H1 (cell line): ENCODE results near the gene TBC1D23. TPM values are rescaled to one million over a fixed set of nuclear protein-coding genes. Genes with fewer than 3 reads are reported as not detected.

Source experiments
- CTCF ChIA-PET: fragments of 300-600 bp; sonication (Branson Sonifier 250); formaldehyde crosslinking; loops from one replicate; lab custom pipeline; 2021; ENCODE audit not compliant: partially characterized antibody; lab: Charles Lee
- POLR2A ChIA-PET: fragments of 300-600 bp; sonication (Branson Sonifier 250); formaldehyde crosslinking; loops from one replicate; lab custom pipeline; 2021; ENCODE audit warnings: inconsistent platforms; ENCODE audit not compliant: partially characterized antibody; lab: Charles Lee
- DNase-seq, 2 experiments: peaks; one replicate each; pipeline versions ENCODE4 v3.0.0 to v3.0.0-alpha.2; 2010 to 2022; ENCODE audit warnings: low spot score in 2 of 2, low read depth in 1 of 2, mixed read lengths in 1 of 2
- FAIRE-seq: peaks from 2 replicates; lab custom pipeline; 2011; peaks lifted over from hg19 to GRCh38; lab: Jason Lieb, UNC
- H2AFZ ChIP-seq: 2 replicates; pipeline ENCODE4 v1.8.1; 2012; ENCODE audit warnings: low read length, inconsistent platforms
- H2AK5ac ChIP-seq: 2 replicates; pipeline ENCODE4 v1.6.1; 2013; ENCODE audit warnings: low read depth, low read length
- H2BK120ac ChIP-seq: replicated peaks from 2 replicates; pipeline ENCODE3; 2013; ENCODE audit warnings: low read depth, low read length, inconsistent platforms
- H2BK12ac ChIP-seq: 2 replicates; pipeline ENCODE4 v1.6.1; 2013; ENCODE audit warnings: low read depth, low read length
- H2BK15ac ChIP-seq: 2 replicates; pipeline ENCODE4 v1.6.1; 2013; ENCODE audit warnings: low read length
- H2BK20ac ChIP-seq: 2 replicates; pipeline ENCODE4 v1.6.1; 2013; ENCODE audit warnings: low read length
- H2BK5ac ChIP-seq: 2 replicates; pipeline ENCODE4 v1.6.1; 2013; ENCODE audit warnings: low read depth, low read length
- H3K14ac ChIP-seq: 2 replicates; pipeline ENCODE4 v1.6.1; 2013; ENCODE audit warnings: inconsistent platforms; ENCODE audit not compliant: insufficient read length
- H3K18ac ChIP-seq: 2 replicates; pipeline ENCODE4 v1.6.1; 2013; ENCODE audit warnings: low read length; ENCODE audit errors: extremely low read depth
- H3K23ac ChIP-seq: 2 replicates; pipeline ENCODE4 v1.6.1; 2013; ENCODE audit warnings: inconsistent platforms; ENCODE audit not compliant: insufficient read length
- H3K23me2 ChIP-seq: 2 replicates; pipeline ENCODE4 v1.6.1; 2013; ENCODE audit warnings: low read depth, low read length
- H3K27ac ChIP-seq: 2 replicates; pipeline ENCODE4 v1.6.1; 2011; ENCODE audit warnings: low read depth, low read length, inconsistent platforms
- H3K27me3 ChIP-seq, 4 experiments: replicated peaks in 1 of 4; 1 replicate in 1 of 4; 2 replicates in 3 of 4; pipeline versions ENCODE4 v1.6.1 to v1.8.1; 2011 to 2013; ENCODE audit warnings: low read length in 3 of 4, mild to moderate bottlenecking in 3 of 4, inconsistent platforms in 2 of 4, mixed read lengths in 2 of 4, moderate library complexity in 1 of 4; ENCODE audit not compliant: control insufficient read depth in 3 of 4, insufficient read depth in 3 of 4; ENCODE audit errors: extremely low read depth in 1 of 4
- H3K36me3 ChIP-seq, 4 experiments: 2 replicates each; pipeline versions ENCODE4 v1.6.1 to v1.8.1; 2011 to 2013; ENCODE audit warnings: mild to moderate bottlenecking in 4 of 4, low read length in 3 of 4, moderate library complexity in 2 of 4, control low read depth in 1 of 4, inconsistent platforms in 1 of 4; ENCODE audit not compliant: insufficient read depth in 4 of 4, control insufficient read depth in 2 of 4
- H3K4ac ChIP-seq: replicated peaks from 2 replicates; pipeline ENCODE3; 2013; ENCODE audit warnings: low read length, low read depth, mixed read lengths, inconsistent platforms; ENCODE audit not compliant: insufficient read length
- H3K4me1 ChIP-seq, 4 experiments: replicated peaks in 1 of 4; 1 replicate in 1 of 4; 2 replicates in 3 of 4; pipeline versions ENCODE4 v1.6.1 to v1.8.1; 2011 to 2013; ENCODE audit warnings: low read length in 3 of 4, inconsistent platforms in 2 of 4, mixed read lengths in 1 of 4; ENCODE audit not compliant: insufficient read depth in 4 of 4, control insufficient read depth in 3 of 4
- H3K4me2 ChIP-seq, 2 experiments: 2 replicates each; pipeline versions ENCODE4 v1.6.1 to v1.8.1; 2011 to 2013; ENCODE audit warnings: low read depth in 2 of 2, low read length in 2 of 2, control low read depth in 1 of 2, inconsistent platforms in 1 of 2, mild to moderate bottlenecking in 1 of 2; ENCODE audit not compliant: insufficient read depth in 1 of 2
- H3K4me3 ChIP-seq, 4 experiments: fragments of 200-600, 300-600 bp in 1 of 4; sonication (generic), shearing (Covaris generic), sonication (Bioruptor Twin) in 1 of 4; 2 replicates each; pipeline versions ENCODE4 v1.5.1 to v1.8.1; 2011 to 2016; ENCODE audit warnings: low read length in 4 of 4, low read depth in 3 of 4, control low read depth in 2 of 4, inconsistent platforms in 2 of 4, mild to moderate bottlenecking in 2 of 4, mixed read lengths in 1 of 4, moderate library complexity in 1 of 4; ENCODE audit not compliant: insufficient read depth in 2 of 4; ENCODE audit errors: extremely low read depth in 1 of 4
- H3K56ac ChIP-seq: replicated peaks from 2 replicates; pipeline ENCODE3; 2013; ENCODE audit warnings: low read depth, mild to moderate bottlenecking, mixed read lengths, low read length, inconsistent platforms; ENCODE audit not compliant: insufficient read length
- H3K79me1 ChIP-seq: 2 replicates; pipeline ENCODE4 v1.6.1; 2013; ENCODE audit warnings: low read depth, low read length, control low read depth
- H3K79me2 ChIP-seq, 2 experiments: 2 replicates each; pipeline versions ENCODE4 v1.6.1 to v1.8.1; 2012 to 2013; ENCODE audit warnings: low read length in 2 of 2, mild to moderate bottlenecking in 2 of 2, inconsistent platforms in 1 of 2; ENCODE audit not compliant: insufficient read depth in 2 of 2, control insufficient read depth in 1 of 2
- H3K9ac ChIP-seq, 4 experiments: replicated peaks in 1 of 4; 1 replicate in 1 of 4; 2 replicates in 3 of 4; pipeline versions ENCODE4 v1.6.1 to v1.8.1; 2011 to 2013; ENCODE audit warnings: low read depth in 3 of 4, low read length in 3 of 4, control low read depth in 2 of 4, mild to moderate bottlenecking in 2 of 4, moderate library complexity in 2 of 4, inconsistent platforms in 1 of 4; ENCODE audit errors: extremely low read depth in 1 of 4
- H3K9me3 ChIP-seq, 2 experiments: 2 replicates each; pipeline versions ENCODE4 v1.6.1 to v1.8.1; 2012 to 2013; ENCODE audit warnings: mild to moderate bottlenecking in 2 of 2, moderate library complexity in 2 of 2, control low read depth in 1 of 2, inconsistent platforms in 1 of 2, low read depth in 1 of 2, low read length in 1 of 2, mixed read lengths in 1 of 2; ENCODE audit not compliant: insufficient read depth in 2 of 2
- H4K20me1 ChIP-seq, 2 experiments: replicated peaks in 1 of 2; 2 replicates each; pipeline versions ENCODE3 to v1.8.1; 2011 to 2013; ENCODE audit warnings: inconsistent platforms in 2 of 2, low read length in 2 of 2, mild to moderate bottlenecking in 1 of 2; ENCODE audit not compliant: insufficient read depth in 2 of 2, control insufficient read depth in 1 of 2
- H4K5ac ChIP-seq: 2 replicates; pipeline ENCODE4 v1.6.1; 2013; ENCODE audit warnings: low read length, low read depth, mixed read lengths, inconsistent platforms; ENCODE audit not compliant: insufficient read length
- H4K8ac ChIP-seq: 2 replicates; pipeline ENCODE4 v1.8.0; 2013; ENCODE audit warnings: mild to moderate bottlenecking, moderate library complexity, low read length, inconsistent platforms; ENCODE audit not compliant: insufficient read depth; ENCODE audit errors: extremely low read depth
- H4K91ac ChIP-seq: replicated peaks from 2 replicates; pipeline ENCODE3; 2013; ENCODE audit warnings: low read length, mixed read lengths, inconsistent platforms; ENCODE audit not compliant: insufficient read length
- CBX8 ChIP-seq: fragments of 300-800, 300-1000 bp; sonication (generic); IDR thresholded peaks from 2 replicates; pipeline ENCODE4 v1.7.1; 2016; ENCODE audit warnings: low read depth, low read length, borderline replicate concordance
- GABPA ChIP-seq: IDR thresholded peaks from 2 replicates; pipeline ENCODE4 v1.6.1; 2011; ENCODE audit warnings: mild to moderate bottlenecking, low read length, moderate library complexity, borderline replicate concordance; ENCODE audit not compliant: insufficient read depth
- HDAC2 ChIP-seq, 2 experiments: fragments of 300-600 bp in 1 of 2; sonication (generic) in 1 of 2; IDR thresholded peaks; 2 replicates each; pipeline ENCODE4 v1.6.1; 2011 to 2012; ENCODE audit warnings: low read depth in 2 of 2, low read length in 2 of 2, mild to moderate bottlenecking in 2 of 2, moderate library complexity in 2 of 2, borderline replicate concordance in 1 of 2, inconsistent platforms in 1 of 2
- MAFK ChIP-seq: IDR thresholded peaks from 2 replicates; pipeline ENCODE4 v1.6.1; 2012; ENCODE audit warnings: low read depth, mild to moderate bottlenecking, improper control_type of control experiment, low read length
- RAD21 ChIP-seq, 2 experiments: IDR thresholded peaks in 1 of 2; conservative IDR thresholded peaks in 1 of 2; 2 replicates each; pipeline ENCODE4 v1.6.1; 2011; ENCODE audit warnings: low read depth in 2 of 2, low read length in 2 of 2, improper control_type of control experiment in 1 of 2, inconsistent platforms in 1 of 2, mild to moderate bottlenecking in 1 of 2, moderate library complexity in 1 of 2
- RBBP5 ChIP-seq: IDR thresholded peaks from 2 replicates; pipeline ENCODE4 v1.7.1; 2012; ENCODE audit warnings: low read depth, mild to moderate bottlenecking, inconsistent platforms, low read length, moderate library complexity, borderline replicate concordance
- WGBS, 2 experiments: shearing (Covaris generic) in 1 of 2; methylation state at CpG; one replicate each; pipeline versions ENCODE4 v1.1.6 to v1.1.7; 2013 to 2015; ENCODE audit warnings: low lambda C conversion rate in 2 of 2, mixed read lengths in 2 of 2, inconsistent platforms in 1 of 2, low coverage in 1 of 2, missing lambda C conversion rate in 1 of 2; ENCODE audit not compliant: insufficient replicate concordance in 2 of 2, insufficient coverage in 1 of 2, insufficient read length in 1 of 2; ENCODE audit errors: extremely low coverage in 1 of 2, missing lambda C conversion rate in 1 of 2; 5-methylcytosine and 5-hydroxymethylcytosine counted together
- long read RNA-seq, 2 experiments: library from RNA in 1 of 2; library from capped mRNA in 1 of 2; stranded (forward); transcript quantifications; one replicate each; pipeline ENCODE4 v2.0.0, GENCODE V29; 2021; ENCODE audit warnings: inconsistent platforms in 1 of 2
- polyA minus RNA-seq, 3 experiments: library from RNA; depleted of rRNA, polyadenylated mRNA; stranded (reverse); fragments of >200 nt; gene quantifications; 1 replicate in 2 of 3; 2 replicates in 1 of 3; pipeline ENCODE4 v1.2.3, GENCODE V29; 2011
- polyA plus RNA-seq, 7 experiments: library from polyadenylated mRNA; depleted of rRNA in 3 of 7; stranded (reverse) in 5 of 7; unstranded in 2 of 7; fragments of >200 nt in 5 of 7; fragments of 200-250 nt in 2 of 7; gene quantifications; 1 replicate in 5 of 7; 2 replicates in 1 of 7; 4 replicates in 1 of 7; pipeline versions ENCODE4 v1.2.1 to v1.2.3, GENCODE V29; 2011 to 2013; ENCODE audit warnings: missing spikeins in 2 of 7, mixed read lengths in 2 of 7
- total RNA-seq: library from RNA; stranded (reverse); fragmentation: NEBNext Ultra II Directional; extraction: Animal tissue kit (Norgen Biotek cat#: 25700); gene quantifications from 2 replicates; pipeline ENCODE4 v1.2.1, GENCODE V29; 2021

TBC1D23 gene
- total RNA-seq (24.7 and 29.3 TPM in 2 replicates), polyA plus RNA-seq (2011; rRNA removed) (4.3 and 6.4 TPM in 2 replicates), polyA minus RNA-seq (2011; rRNA and poly(A)+ RNA removed) (19.7 and 30.9 TPM in 2 replicates)
- polyA plus RNA-seq (2011; cell fraction: cytosol; rRNA removed) = 9.3 TPM
- 2.3 TPM for polyA plus RNA-seq (2011; cell fraction: nucleus; rRNA removed)
- 7.1 to 15.5 TPM (median 9.7 TPM) in 4 replicates for polyA plus RNA-seq (2012, experiment 1 of 2)
- 1.2 TPM for polyA plus RNA-seq (2012, experiment 2 of 2)
- polyA plus RNA-seq (2013, experiment 1 of 2) = 9.6 TPM
- 11.3 TPM for polyA plus RNA-seq (2013, experiment 2 of 2)
- polyA minus RNA-seq (2011; cell fraction: cytosol; rRNA and poly(A)+ RNA removed) = 9.7 TPM
- 10.2 TPM for polyA minus RNA-seq (2011; cell fraction: nucleus; rRNA and poly(A)+ RNA removed)
- long read RNA-seq, experiment 1, partial matches to known transcripts = 5 of 24 reads
- long read RNA-seq, experiment 1, other reads (novel, unspliced or antisense) = 12 of 24 reads
- long read RNA-seq, experiment 2, transcript TBC1D23-201 (18 exons, 3,656 nt) = major isoform, 10 of 17 reads
- long read RNA-seq, experiment 2, partial matches to known transcripts = 0 of 17 reads
- long read RNA-seq, experiment 2, other reads (novel, unspliced or antisense) = 5 of 17 reads

DNA sequence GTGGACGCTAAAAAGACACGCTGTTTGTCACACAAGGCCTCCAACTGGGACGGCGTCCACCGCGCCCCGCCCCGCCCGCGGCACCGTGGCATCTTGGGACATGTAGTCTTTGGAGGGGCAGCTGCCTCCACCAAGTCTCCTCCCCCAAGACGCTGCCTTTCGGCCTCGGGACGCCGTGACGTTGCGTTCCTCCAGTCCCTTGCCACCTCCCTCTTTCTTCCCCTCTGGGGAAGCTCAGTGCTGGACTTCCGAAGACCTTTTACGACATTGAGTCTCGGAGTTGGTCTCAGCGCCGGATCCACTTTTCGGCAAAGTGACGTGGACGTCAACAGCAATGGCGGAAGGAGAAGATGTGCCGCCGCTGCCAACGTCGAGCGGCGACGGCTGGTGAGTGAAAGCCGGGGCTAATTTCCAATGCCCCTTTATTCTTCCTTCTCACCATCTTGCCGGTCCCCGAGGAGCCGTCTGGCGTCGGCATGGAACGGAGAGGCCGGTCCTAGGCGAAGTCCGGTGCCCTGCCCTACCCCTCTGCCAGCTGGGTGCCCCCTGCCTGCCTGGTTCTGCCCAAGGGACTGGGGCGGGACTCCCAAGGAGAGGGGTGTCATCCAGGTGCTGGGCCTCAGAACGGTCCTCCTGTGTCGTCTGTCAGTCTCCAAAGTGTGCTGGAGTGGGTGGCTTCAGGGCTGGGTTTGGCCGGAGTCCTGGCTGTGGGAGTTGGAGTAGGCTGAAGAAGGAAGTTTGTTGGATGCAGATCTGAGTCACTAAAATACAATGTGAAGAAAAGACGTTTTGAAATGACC, at the start of gene TBC1D23:
TBC1D23 (plus strand) TSS at position 308 of the 800 bp plus-strand sequence; CDS start at position 335, 27 bp downstream.
- H3K14ac ChIP-seq = no peak within 1 kb of the TSS
- DNase-seq = peak; percentile 96 to 98
- H3K4ac ChIP-seq = peak within 1 kb of the TSS; percentile 28
- H3K9ac ChIP-seq = peak within 1 kb of the TSS; percentile 75 to 85 (median 80); a peak in 6 of 7 replicates
- 0 out of 2 replicates have a peak, but pooled peaks cover 3% of the 10 kb centered on the region for H3K79me1 ChIP-seq
- H2BK20ac ChIP-seq = no peak within 1 kb of the TSS
- H3K23me2 ChIP-seq = peaks cover 5% of the 10 kb centered on the region
- FAIRE-seq = peak; percentile 98
- H4K20me1 ChIP-seq = no peaks in the 10 kb centered on the region
- POLR2A ChIA-PET = interaction anchor here (0.6 to 1.4 kb wide), 11 partner anchors 9 to 443 kb away, joined by 3 to 10 read pairs (median 3); partner anchors contain the start of gene CMSS1
- peak within 1 kb of the TSS; percentile 60; the same call in 1 of the 2 replicates for H4K8ac ChIP-seq
- H3K18ac ChIP-seq = no peak within 1 kb of the TSS
- H3K56ac ChIP-seq = peak within 1 kb of the TSS; percentile 67
- H2BK5ac ChIP-seq = 0 out of 2 replicates have a peak within 1 kb of the TSS, but pooled peaks have one; percentile 28
- peak within 1 kb of the TSS; percentile 38; the same call in 1 of the 2 replicates for H3K27ac ChIP-seq
- peaks cover 0 to 34% of the 10 kb centered on the region in 2 experiments; a peak in 3 of 4 replicates for H3K79me2 ChIP-seq
- H3K4me3 ChIP-seq = peak within 1 kb of the TSS; percentile 52 to 98 (median 89)
- CTCF ChIA-PET = interaction anchor here (0.7 to 2.2 kb wide), 9 partner anchors 9 to 556 kb away, joined by 3 to 6 read pairs (median 4); no protein-coding TSS in a partner anchor
- H4K91ac ChIP-seq = no peak within 1 kb of the TSS
- H3K4me1 ChIP-seq = peaks cover 0 to 4% (median 2%) of the 10 kb centered on the region in 4 experiments; a peak in 3 of 7 replicates
- H2BK120ac ChIP-seq = no peak within 1 kb of the TSS
- 1% methylated on average over 49 of the region's 49 CpGs; no CpG with 5 or more reads in 1 of the 2 experiments for WGBS, 2 experiments
- peak within 1 kb of the TSS; percentile 83 to 85 for H3K4me2 ChIP-seq
- no peaks in the 10 kb centered on the region for H3K27me3 ChIP-seq
- H2BK15ac ChIP-seq = no peak within 1 kb of the TSS
- H2AFZ ChIP-seq = peak within 1 kb of the TSS; percentile 83
- H2AK5ac ChIP-seq = no peak within 1 kb of the TSS
- H3K36me3 ChIP-seq = no peaks in the 10 kb centered on the region
- no peak within 1 kb of the TSS for H4K5ac ChIP-seq
- H2BK12ac ChIP-seq = no peak within 1 kb of the TSS; the same call in 1 of the 2 replicates
- H3K9me3 ChIP-seq = no peaks in the 10 kb centered on the region
- H3K23ac ChIP-seq = no peak within 1 kb of the TSS
- TF ChIP-seq GABPA (no peak), RBBP5 (peak; percentile 94), RAD21 (IDR thresholded peaks at IDR 0.05 in 1 of 2, conservative IDR thresholded peaks at IDR 0.05 in 1 of 2; ENCODE audit: low read depth in 2 of 2, low read length in 2 of 2) (no peak), CBX8 (no peak), MAFK (no peak; the same call in 1 of the 2 replicates), HDAC2 (IDR thresholded peaks at IDR 0.05; ENCODE audit: borderline replicate concordance in 1 of 2, low read depth in 2 of 2, low read length in 2 of 2) (peak in 1 of 2 experiments; percentile 80; a peak in 1 of 4 replicates)
